H9 (cell line): ENCODE results near the gene ARHGEF7. TPM values are rescaled to one million over a fixed set of nuclear protein-coding genes. Genes with fewer than 3 reads are reported as not detected.

Source experiments
- DNase-seq: peaks from one replicate; pipeline ENCODE4 v3.0.0-alpha.2; 2017
- H2AFZ ChIP-seq: one replicate; pipeline ENCODE4 v1.6.1; 2013; ENCODE audit warnings: mild to moderate bottlenecking, low read length, control low read depth, moderate library complexity
- H2AK5ac ChIP-seq: 2 replicates; pipeline ENCODE4 v1.6.1; 2013; ENCODE audit warnings: low read length, control low read depth, mixed read lengths; ENCODE audit not compliant: insufficient read length
- H2BK120ac ChIP-seq: one replicate; pipeline ENCODE4 v1.6.1; 2013; ENCODE audit warnings: low read depth, mild to moderate bottlenecking, low read length, control low read depth, inconsistent platforms; ENCODE audit not compliant: poor library complexity, severe bottlenecking
- H2BK12ac ChIP-seq: 2 replicates; pipeline ENCODE4 v1.6.1; 2013; ENCODE audit warnings: low read length, control low read depth, mixed read lengths, low read depth; ENCODE audit not compliant: insufficient read length
- H2BK15ac ChIP-seq: 2 replicates; pipeline ENCODE4 v1.6.1; 2013; ENCODE audit warnings: low read depth, low read length, control low read depth
- H2BK20ac ChIP-seq: one replicate; pipeline ENCODE4 v1.6.1; 2013; ENCODE audit warnings: low read depth, mild to moderate bottlenecking, low read length, control low read depth, inconsistent platforms; ENCODE audit not compliant: poor library complexity, severe bottlenecking
- H2BK5ac ChIP-seq: 2 replicates; pipeline ENCODE4 v1.6.1; 2013; ENCODE audit warnings: low read length, control low read depth, mixed read lengths; ENCODE audit not compliant: insufficient read length
- H3K14ac ChIP-seq: 2 replicates; pipeline ENCODE4 v1.6.1; 2013; ENCODE audit warnings: low read length, control low read depth; ENCODE audit not compliant: insufficient read depth
- H3K18ac ChIP-seq: 2 replicates; pipeline ENCODE4 v1.6.1; 2013; ENCODE audit warnings: low read depth, mild to moderate bottlenecking, mixed read lengths, low read length, control low read depth; ENCODE audit not compliant: insufficient read length
- H3K23ac ChIP-seq: 2 replicates; pipeline ENCODE4 v1.6.1; 2013; ENCODE audit warnings: low read length, control low read depth, mixed read lengths, low read depth; ENCODE audit not compliant: insufficient read length
- H3K23me2 ChIP-seq: 2 replicates; pipeline ENCODE4 v1.6.1; 2013; ENCODE audit warnings: low read depth, mild to moderate bottlenecking, mixed read lengths, low read length, control low read depth; ENCODE audit not compliant: insufficient read length, poor library complexity, severe bottlenecking
- H3K27ac ChIP-seq: 2 replicates; pipeline ENCODE4 v1.5.1; 2013; ENCODE audit warnings: low read length, control low read depth, mixed read lengths, low read depth; ENCODE audit not compliant: insufficient read length
- H3K27me3 ChIP-seq: 2 replicates; pipeline ENCODE4 v1.6.1; 2013; ENCODE audit warnings: low read length, control low read depth, inconsistent platforms; ENCODE audit not compliant: insufficient read depth
- H3K4ac ChIP-seq: 2 replicates; pipeline ENCODE4 v1.6.1; 2013; ENCODE audit warnings: low read depth, mild to moderate bottlenecking, control low read depth, inconsistent platforms, low read length, moderate library complexity
- H3K4me1 ChIP-seq: 2 replicates; pipeline ENCODE4 v1.6.1; 2013; ENCODE audit warnings: low read length, control low read depth, inconsistent platforms; ENCODE audit not compliant: insufficient read depth
- H3K4me2 ChIP-seq: 2 replicates; pipeline ENCODE4 v1.6.1; 2013; ENCODE audit warnings: low read length, control low read depth, mixed read lengths; ENCODE audit not compliant: insufficient read length, insufficient read depth
- H3K56ac ChIP-seq: 2 replicates; pipeline ENCODE4 v1.6.1; 2013; ENCODE audit warnings: low read depth, mild to moderate bottlenecking, mixed read lengths, low read length, control low read depth; ENCODE audit not compliant: insufficient read length
- H3K79me1 ChIP-seq: 2 replicates; pipeline ENCODE4 v1.6.1; 2013; ENCODE audit warnings: low read depth, mild to moderate bottlenecking, moderate library complexity, low read length, control low read depth, inconsistent platforms; ENCODE audit not compliant: insufficient read depth, poor library complexity, severe bottlenecking
- H3K79me2 ChIP-seq: 2 replicates; pipeline ENCODE4 v1.6.1; 2013; ENCODE audit warnings: low read length, control low read depth, inconsistent platforms; ENCODE audit not compliant: insufficient read depth
- H3K9ac ChIP-seq: 2 replicates; pipeline ENCODE4 v1.6.1; 2013; ENCODE audit warnings: low read length, control low read depth, mixed read lengths; ENCODE audit not compliant: insufficient read length; ENCODE audit errors: extremely low read depth
- H3K9me3 ChIP-seq: one replicate; pipeline ENCODE4 v1.6.1; 2013; ENCODE audit warnings: low read depth, low read length, inconsistent platforms; ENCODE audit not compliant: control insufficient read depth
- H3T11ph ChIP-seq: one replicate; pipeline ENCODE4 v1.6.1; 2013; ENCODE audit warnings: mild to moderate bottlenecking, low read length, control low read depth, inconsistent platforms
- H4K20me1 ChIP-seq: one replicate; pipeline ENCODE4 v1.6.1; 2013; ENCODE audit not compliant: control insufficient read depth, insufficient read length, insufficient read depth
- H4K5ac ChIP-seq: 2 replicates; pipeline ENCODE4 v1.6.1; 2013; ENCODE audit warnings: low read depth, mild to moderate bottlenecking, mixed read lengths, low read length, control low read depth; ENCODE audit not compliant: insufficient read length
- H4K8ac ChIP-seq: replicated peaks from 2 replicates; pipeline ENCODE4 v1.6.1; 2013; ENCODE audit warnings: low read length, control low read depth, mixed read lengths, low read depth; ENCODE audit not compliant: insufficient read length
- H4K91ac ChIP-seq: 2 replicates; pipeline ENCODE4 v1.6.1; 2013; ENCODE audit warnings: low read depth, mild to moderate bottlenecking, moderate library complexity, mixed read lengths, low read length, control low read depth; ENCODE audit not compliant: insufficient read length
- H3K27ac Mint-ChIP-seq, 3 experiments: 2 replicates in 2 of 3; 3 replicates in 1 of 3; pipeline ENCODE4 v1.8.0; 2020 to 2021; ENCODE audit warnings: mixed read lengths in 3 of 3, mild to moderate bottlenecking in 1 of 3, moderate library complexity in 1 of 3
- H3K27me3 Mint-ChIP-seq: 2 replicates; pipeline ENCODE4 v1.8.0; 2021; ENCODE audit warnings: low read depth, mild to moderate bottlenecking, moderate library complexity, mixed read lengths
- H3K36me3 Mint-ChIP-seq, 3 experiments: 2 replicates in 2 of 3; 3 replicates in 1 of 3; pipeline ENCODE4 v1.8.0; 2020 to 2021; ENCODE audit warnings: low read depth in 3 of 3, mixed read lengths in 3 of 3; ENCODE audit not compliant: insufficient read depth in 1 of 3
- H3K4me1 Mint-ChIP-seq, 2 experiments: 2 replicates each; pipeline ENCODE4 v1.8.0; 2020; ENCODE audit warnings: mixed read lengths in 2 of 2
- H3K4me3 Mint-ChIP-seq, 2 experiments: 2 replicates in 1 of 2; 3 replicates in 1 of 2; pipeline ENCODE4 v1.8.0; 2020 to 2021; ENCODE audit warnings: mild to moderate bottlenecking in 2 of 2, mixed read lengths in 2 of 2, moderate library complexity in 1 of 2
- H3K9me3 Mint-ChIP-seq, 2 experiments: 2 replicates in 1 of 2; 3 replicates in 1 of 2; pipeline ENCODE4 v1.8.0; 2020; ENCODE audit warnings: mild to moderate bottlenecking in 2 of 2, mixed read lengths in 2 of 2, moderate library complexity in 1 of 2
- CTCF ChIP-seq: fragments of 200-600 bp; sonication (generic); conservative IDR thresholded peaks from 3 replicates; pipeline ENCODE4 v1.8.0; 2021; ENCODE audit warnings: antibody characterized with exemption, mild to moderate bottlenecking
- WGBS: extraction: QIAGEN DNeasy Blood & Tissue Kit; methylation state at CpG from one replicate; pipeline ENCODE4 v1.1.7; 2013; ENCODE audit warnings: missing lambda C conversion rate, low lambda C conversion rate, mixed read lengths; ENCODE audit not compliant: insufficient read length; ENCODE audit errors: extremely low coverage; 5-methylcytosine and 5-hydroxymethylcytosine counted together
- total RNA-seq: library from RNA; stranded (reverse); gene quantifications from 2 replicates; pipeline ENCODE4 v1.2.1, GENCODE V29; 2021

Gene ARHGEF7
- total RNA-seq, 1 experiment from 2014 or later: 51.9 TPM

GRCh38 chr13:111354789-111355188 is 239.7 kb downstream of the ARHGEF7 start:
- Histone ChIP-seq H2AFZ (no peak overlapping the region), H3T11ph (no peak overlapping the region), H3K23ac (no peak overlapping the region), H3K14ac (no peak overlapping the region), H2BK120ac (no peak overlapping the region), H4K20me1 (no peaks in the 10 kb centered on the region), H3K23me2 (no peaks in the 10 kb centered on the region), H3K79me2 (0 out of 2 replicates have a peak, but pooled peaks cover 1% of the 10 kb centered on the region), H3K9me3 (no peaks in the 10 kb centered on the region), H4K5ac (no peak overlapping the region), H3K27ac (no peak overlapping the region), H2AK5ac (no peak overlapping the region), H3K4me1 (peaks cover 3% of the 10 kb centered on the region; the same call in 1 of the 2 replicates), H2BK5ac (no peak overlapping the region), H2BK20ac (no peak overlapping the region), H3K9ac (no peak overlapping the region), H4K8ac (no peak overlapping the region), H3K4ac (no peak overlapping the region), H3K18ac (no peak overlapping the region), H3K27me3 (no peaks in the 10 kb centered on the region), H2BK12ac (no peak overlapping the region), H2BK15ac (no peak overlapping the region), H4K91ac (no peak overlapping the region), H3K4me2 (no peak overlapping the region), H3K79me1 (no peaks in the 10 kb centered on the region), H3K56ac (no peak overlapping the region)
- Mint-ChIP-seq H3K4me3 (no peak overlapping the region), H3K9me3 (peaks cover 6% of the 10 kb centered on the region in 2 experiments; a peak in 4 of 5 replicates), H3K4me1 (peaks cover 7 to 8% of the 10 kb centered on the region in 2 experiments), H3K27ac (peak overlapping the region in 1 of 3 experiments; percentile 84; a peak in 1 of 7 replicates), H3K36me3 (no peaks in the 10 kb centered on the region; a peak in 1 of 7 replicates), H3K27me3 (peaks cover 6% of the 10 kb centered on the region)
- no peak for DNase-seq
- TF ChIP-seq CTCF: no peak
- no CpG with 5 or more reads among the region's 7 CpGs for WGBS

Other genes with a start within 250 kb of the ARHGEF7 start
- 159 and 160 TPM in 2 replicates for gene ANKRD10, start 200.2 kb upstream of the ARHGEF7 start, total RNA-seq
- 0.33 TPM in 1 of 2 replicates, not detected in the other for gene TEX29, start 205.3 kb downstream of the ARHGEF7 start, total RNA-seq